HG02642 (cell line): ENCODE results near the gene MYO9A.
"Not testable (repeated sequence)": the region's sequence is repeated elsewhere in the genome, so short reads cannot be mapped to it uniquely, and the experiment has no call there.

Experiments
- ATAC-seq: cut with Tn5 transposase; IDR thresholded peaks from one replicate; pipeline ENCODE4 v1.9.1; 2021; ENCODE audit warnings: mild to moderate bottlenecking; ENCODE audit not compliant: unreplicated experiment, poor library complexity

The MYO9A gene

GRCh38 chr15:72100551-72100950, 17.4 kb downstream of the MYO9A start:
- ATAC-seq = not testable (repeated sequence)

DNA sequence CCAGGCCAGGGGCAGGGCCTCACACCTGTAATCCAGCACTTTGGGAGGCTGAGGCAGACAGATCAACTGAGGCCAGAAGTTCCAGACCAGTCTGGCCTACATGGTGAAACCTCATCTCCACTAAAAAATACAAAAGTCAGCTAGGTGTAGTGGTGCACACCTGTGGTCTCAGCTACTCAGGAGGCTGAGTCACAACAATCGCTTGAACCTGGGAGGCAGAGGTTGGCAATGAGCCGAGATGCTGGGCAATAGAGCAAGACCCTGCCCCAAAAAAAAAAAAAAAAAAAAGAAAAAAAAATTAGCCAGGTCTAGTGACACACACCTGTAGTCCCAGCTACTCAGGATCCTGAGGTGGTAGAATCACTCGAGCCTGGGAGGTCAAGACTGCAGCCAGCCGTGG, 18.8 kb downstream of the MYO9A start:
- no peak for ATAC-seq

DNA sequence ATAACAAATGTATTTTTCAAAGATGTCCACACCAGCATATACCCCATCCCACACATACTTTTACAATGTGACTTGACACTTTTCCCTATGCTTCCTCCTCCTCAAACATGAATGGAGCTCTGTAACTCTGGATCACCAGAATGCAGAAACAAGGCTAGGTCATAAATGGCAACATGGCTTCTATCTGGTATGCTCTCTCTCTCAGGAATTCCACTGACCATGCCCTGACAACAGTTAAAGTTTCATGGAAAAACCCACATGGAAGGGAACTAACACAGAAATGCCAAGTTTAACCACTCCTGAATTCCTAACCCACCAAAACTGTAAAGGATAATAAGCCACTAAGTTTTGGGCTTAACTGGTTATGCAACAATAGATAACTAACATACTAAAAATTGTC, 19.9 kb downstream of the MYO9A start:
- no peak for ATAC-seq

- no peak for ATAC-seq
Measured at GRCh38 chr15:72096796-72097195, 21.2 kb downstream of the MYO9A start.

- no peak for ATAC-seq
Measured at GRCh38 chr15:72092691-72093090, 25.3 kb downstream of the MYO9A start.

- no peak for ATAC-seq
Measured at GRCh38 chr15:72092006-72092405, 25.9 kb downstream of the MYO9A start.

DNA sequence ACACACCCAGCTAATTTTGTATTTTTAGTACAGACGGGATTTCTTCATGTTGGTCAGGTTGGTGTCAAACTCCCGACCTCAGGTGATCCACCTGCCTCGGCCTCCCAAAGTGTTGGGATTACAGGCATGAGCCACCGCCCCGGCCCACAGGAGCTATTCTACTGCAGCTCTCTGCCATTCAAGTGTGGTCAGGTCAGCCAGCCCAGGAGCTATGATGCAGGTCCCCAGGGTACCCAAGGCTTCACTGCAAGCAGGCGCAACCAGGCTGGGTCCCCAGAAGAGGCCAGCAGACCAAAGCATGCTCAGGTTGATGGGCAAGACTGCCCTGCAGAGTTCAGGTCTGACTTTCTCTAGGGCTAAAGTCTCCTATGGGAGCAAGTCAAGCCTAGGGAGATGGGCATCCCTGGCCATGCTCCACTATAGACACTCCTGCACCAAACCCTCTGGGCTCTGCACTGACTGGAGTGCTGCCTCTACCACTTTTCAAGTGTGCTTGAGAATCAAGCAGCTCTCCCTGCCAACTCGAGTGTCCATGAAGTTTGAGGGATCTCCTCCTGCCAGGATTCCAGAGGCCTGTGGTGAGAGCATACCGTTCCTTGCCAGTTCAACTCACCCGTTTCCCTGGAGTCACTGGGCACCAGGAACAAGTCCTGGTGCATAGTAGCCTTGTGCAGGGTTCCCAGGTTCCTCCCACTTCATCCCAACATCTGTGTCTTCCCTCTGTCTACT, 30.9 kb downstream of the MYO9A start:
- no peak for ATAC-seq

- ATAC-seq = no peak
Measured at GRCh38 chr15:72086010-72086697, 31.8 kb downstream of the MYO9A start.

DNA sequence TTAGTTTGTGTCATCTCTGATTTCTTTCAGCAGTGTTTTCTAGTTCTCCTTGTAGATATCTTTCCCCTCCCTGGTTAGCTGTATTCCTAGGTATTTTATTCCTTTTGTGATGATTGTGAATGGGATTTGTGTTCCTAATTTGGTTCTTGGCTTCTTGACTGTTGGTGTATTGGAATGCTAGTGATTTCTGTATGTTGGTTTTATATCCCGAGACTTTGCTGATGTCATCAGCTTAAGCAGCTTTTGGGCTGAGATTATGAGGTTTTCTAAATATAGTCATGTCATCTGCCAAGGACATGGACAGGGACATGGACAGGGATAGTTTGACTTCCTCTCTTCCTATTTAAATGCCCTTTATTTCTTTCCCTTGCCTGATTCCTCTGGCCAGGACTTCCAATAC, 35.8 kb downstream of the MYO9A start:
- no peak for ATAC-seq

DNA sequence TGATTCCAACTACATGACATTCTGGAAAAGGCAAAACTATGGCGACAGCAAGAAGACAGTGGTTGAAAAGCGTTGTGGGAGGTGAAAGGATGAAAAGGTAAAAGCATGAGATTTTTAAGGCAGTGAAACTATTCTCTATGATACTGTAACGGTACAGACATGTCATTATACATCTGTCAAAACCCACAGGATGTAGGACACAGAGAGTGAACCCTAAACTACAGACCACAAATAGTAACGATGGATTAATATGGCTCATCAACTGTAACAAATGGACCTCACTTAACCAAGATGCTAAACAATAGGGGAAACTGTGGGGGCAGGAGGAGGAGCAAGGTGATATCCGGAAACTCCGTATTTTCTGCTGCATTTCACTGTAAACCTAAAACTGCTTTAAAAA, 39.1 kb downstream of the MYO9A start:
- no peak for ATAC-seq

DNA sequence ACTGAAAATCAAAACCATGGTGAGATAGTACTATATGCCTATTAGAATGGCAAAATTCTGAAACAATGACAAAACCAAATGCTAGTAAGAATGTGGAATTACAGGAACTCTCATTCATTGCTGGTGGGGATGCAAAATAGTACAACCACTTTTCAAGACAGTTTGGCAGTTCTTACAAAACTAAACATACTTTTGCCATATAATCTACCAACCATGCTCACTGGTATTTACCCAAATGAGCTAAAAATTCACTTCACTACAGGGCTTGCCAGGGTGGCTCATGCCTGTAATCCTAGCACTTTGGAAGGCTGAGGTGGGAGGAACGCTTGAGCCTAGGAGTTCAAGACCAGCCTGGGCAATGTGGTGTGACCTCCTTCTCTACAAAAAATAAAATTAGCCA, 40.0 kb downstream of the MYO9A start:
- ATAC-seq = no peak

- ATAC-seq = no peak
Measured at GRCh38 chr15:72074335-72075060, 43.5 kb downstream of the MYO9A start.

DNA sequence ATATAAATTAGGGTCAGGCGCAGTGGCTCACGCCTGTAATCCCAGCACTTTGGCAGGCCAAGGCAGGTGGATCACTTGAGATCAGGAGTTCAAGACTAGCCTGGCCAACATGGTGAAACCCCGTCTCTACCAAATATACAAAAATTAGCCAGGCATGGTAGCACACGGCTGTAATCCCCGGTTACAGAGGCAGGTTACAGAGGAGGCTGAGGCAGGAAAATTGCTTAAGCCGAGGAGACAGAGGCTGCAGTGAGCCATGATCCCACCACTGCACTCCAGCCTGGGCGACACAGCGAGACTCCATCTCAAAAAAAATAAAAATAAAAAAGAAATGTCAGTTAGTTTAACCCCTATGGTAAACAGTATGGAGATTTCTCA, 46.5 kb downstream of the MYO9A start:
- not testable (repeated sequence) for ATAC-seq

GRCh38 chr15:72070817-72071447, 47.0 kb downstream of the MYO9A start:
- no peak for ATAC-seq

- no peak for ATAC-seq
Measured at GRCh38 chr15:72068856-72069255, 49.1 kb downstream of the MYO9A start.

- no peak for ATAC-seq
Measured at GRCh38 chr15:72065801-72066200, 52.1 kb downstream of the MYO9A start.

GRCh38 chr15:72063186-72063585, 54.8 kb downstream of the MYO9A start:
- ATAC-seq = no peak

GRCh38 chr15:72062319-72062718, 55.6 kb downstream of the MYO9A start:
- no peak for ATAC-seq

DNA sequence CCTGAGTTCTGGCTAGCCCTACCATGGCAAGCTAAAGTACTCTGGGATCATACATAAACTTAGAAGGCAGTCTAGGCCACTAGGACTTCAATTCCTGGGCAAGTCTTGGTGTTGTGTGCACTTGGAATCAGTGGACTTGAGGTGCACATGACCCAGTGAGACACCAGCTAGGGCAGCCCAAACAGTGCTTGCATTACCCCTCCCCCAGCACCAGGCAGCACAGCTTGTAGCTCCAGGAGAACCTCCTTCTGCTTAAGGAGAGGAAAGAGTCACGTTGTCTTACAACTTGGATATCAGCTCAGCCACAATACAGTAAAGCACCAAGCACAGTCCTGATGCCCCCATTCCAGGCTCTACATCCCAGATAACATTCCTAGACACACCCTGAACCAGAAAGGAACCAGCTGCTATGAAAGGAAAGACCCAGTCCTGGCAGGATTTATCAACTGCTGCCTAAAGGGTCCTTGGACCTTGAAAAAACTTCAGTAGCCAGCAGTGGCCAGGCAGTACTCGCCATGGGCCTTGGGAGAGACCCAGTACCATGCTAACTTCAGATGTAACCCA, 57.2 kb downstream of the MYO9A start:
- no peak for ATAC-seq

DNA sequence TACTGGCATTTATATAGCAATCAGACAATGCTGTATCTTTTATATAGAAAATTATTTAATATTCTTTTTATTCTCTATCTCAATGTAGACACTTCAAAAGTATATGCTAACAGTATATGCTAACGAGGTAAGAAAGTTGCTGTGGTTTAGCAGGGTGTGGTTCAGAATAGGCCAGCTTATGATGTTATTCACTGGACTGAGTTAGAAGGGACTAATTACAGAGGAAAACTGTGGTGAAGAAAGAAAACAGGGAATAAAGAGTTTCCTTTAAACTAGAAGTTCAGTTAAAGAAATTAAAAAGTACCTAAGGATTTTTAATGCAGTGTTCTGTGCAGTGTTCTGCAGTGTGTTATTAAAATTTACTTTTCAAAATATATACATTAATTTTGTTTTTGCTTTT, 59.4 kb downstream of the MYO9A start:
- no peak for ATAC-seq
